ENCODE results near the gene FDXR. TPM values are rescaled to one million over a fixed set of nuclear protein-coding genes. Genes with fewer than 3 reads are reported as not detected.

The FDXR gene
- total RNA-seq, 2 donors from 2014 or later = 13.0 to 17.0 TPM

DNA sequence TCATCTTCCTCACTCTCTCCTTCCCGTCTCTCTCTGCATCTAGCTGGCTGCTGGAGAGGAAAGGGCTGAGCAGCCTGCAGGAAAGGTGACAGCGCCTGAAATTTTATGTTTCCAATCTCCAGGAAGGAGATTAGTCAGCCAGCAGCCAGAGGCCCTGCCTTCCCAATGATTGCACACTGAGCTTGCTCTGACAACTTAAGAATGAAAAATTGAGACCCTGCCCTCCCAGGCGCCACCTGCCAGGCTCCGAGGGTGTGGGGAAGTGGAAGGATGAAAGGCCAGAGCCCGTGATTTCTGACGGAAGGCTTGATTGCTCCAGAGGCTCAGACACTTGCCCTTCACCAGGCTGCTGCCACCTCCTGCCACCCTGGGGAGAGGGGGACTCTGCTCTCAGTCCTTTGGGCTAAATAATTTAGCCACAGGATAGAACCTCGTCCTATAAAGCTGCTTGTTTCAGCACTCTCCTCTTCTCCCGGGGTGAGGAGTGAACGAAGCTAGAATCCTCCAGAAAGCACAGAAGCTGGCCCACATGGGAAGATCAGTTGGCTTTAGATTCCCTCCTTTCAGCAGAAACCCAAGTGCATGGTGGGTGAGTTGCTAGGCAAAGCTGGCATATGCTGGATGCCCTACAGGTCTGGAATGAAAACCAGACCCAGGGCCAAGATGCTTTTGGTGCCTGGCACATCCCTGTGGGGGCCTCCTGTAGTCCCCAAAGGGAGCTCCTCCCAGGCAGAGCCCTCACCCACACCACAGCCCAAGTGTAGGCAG lies 46.7 kb downstream of the FDXR start:
- ATAC-seq (no peak), DNase-seq (no peak)
- intact Hi-C loops (cut with DNase I, micrococcal nuclease) = no loop called here

DNA sequence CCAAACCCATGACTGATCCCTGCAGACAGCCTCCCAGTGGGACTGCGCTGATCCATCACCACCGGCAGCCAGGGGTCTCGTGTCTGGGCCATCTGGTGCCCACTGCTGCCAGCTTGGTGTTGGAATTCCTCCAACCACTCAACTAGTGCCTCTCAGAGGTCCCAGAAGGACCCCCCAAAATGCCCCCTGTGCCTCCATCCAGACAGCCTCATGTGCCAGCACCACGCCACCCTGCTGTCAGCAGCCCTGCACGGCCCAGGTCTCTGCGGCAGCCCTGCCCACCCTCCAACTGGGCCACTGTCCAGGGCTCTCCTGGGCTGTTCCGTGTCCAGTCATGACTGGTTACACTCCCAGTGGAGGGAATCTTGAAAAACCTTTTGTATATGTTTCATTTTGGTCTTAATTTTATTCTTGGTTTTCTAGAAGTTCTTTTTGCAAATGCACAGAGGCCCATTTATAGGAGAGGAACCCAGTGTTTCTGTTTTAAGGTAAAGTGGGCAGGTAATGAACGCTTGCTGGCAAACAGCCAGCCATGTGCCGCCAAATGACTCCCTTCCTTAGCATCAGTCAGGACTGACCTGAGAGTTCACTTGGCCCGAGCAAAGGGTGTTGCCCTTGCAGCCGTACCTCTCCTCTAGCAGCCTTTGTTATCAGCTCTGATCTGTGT lies 47.7 kb downstream of the FDXR start:
- intact Hi-C loops (cut with DNase I, micrococcal nuclease) = no loop called here
- ATAC-seq = no peak
- no peak for DNase-seq

DNA sequence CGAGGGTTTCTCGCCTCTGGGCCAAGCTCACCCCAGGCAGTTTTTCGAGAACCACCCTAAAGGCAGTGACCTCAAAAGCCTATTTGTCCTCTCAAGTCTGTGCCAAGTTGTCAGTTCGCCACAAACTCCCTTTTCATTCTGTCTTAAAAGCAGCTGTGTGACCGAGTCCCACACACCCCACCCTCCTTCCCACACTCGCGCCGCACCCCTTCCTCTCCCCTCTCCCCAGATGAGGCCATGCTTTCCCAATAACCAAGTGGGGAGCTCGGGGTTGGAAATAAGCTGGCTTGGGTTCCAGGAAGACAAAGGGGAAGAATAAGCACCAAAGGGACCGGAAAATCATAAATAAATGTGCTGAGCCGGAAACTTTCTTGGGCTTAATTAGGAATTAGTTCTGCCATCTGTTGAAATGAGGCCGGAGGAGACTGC lies 49.8 kb downstream of the FDXR start:
- no peak for ATAC-seq
- intact Hi-C loops (cut with DNase I, micrococcal nuclease) = no loop called here
- no peak for DNase-seq

DNA sequence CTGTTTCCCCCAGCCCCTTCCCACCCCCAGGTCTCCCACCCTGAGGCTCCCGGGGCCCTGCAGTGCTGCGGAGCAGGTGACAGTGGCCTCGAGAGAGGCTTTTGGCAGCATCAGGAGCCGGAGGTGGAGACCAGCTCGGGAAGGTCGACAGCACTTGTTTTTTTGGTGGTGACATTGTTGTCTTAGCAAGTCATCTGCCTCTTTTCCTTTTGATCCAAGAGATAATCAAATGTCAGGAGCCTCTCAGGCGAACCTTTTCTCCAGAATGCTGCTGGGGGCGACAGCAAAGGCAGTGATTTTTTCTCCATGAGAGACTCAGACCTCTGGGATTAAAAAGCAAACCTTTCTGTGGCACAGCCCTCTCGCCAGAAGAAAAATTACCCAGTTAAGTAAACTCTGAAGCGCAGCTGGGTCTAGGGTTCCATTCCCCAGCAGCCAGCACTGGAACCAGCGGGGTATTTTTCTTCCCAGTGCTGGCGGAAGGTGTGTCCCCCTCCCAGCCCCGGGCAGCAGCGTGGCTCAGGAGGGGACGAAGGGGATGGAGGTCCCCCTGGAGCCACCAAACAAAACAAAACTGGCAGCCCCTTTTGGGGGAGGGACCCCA lies 50.4 kb downstream of the FDXR start:
- DNase-seq (no peak), ATAC-seq (no peak)
- intact Hi-C loops (cut with DNase I, micrococcal nuclease) = no loop called here

DNA sequence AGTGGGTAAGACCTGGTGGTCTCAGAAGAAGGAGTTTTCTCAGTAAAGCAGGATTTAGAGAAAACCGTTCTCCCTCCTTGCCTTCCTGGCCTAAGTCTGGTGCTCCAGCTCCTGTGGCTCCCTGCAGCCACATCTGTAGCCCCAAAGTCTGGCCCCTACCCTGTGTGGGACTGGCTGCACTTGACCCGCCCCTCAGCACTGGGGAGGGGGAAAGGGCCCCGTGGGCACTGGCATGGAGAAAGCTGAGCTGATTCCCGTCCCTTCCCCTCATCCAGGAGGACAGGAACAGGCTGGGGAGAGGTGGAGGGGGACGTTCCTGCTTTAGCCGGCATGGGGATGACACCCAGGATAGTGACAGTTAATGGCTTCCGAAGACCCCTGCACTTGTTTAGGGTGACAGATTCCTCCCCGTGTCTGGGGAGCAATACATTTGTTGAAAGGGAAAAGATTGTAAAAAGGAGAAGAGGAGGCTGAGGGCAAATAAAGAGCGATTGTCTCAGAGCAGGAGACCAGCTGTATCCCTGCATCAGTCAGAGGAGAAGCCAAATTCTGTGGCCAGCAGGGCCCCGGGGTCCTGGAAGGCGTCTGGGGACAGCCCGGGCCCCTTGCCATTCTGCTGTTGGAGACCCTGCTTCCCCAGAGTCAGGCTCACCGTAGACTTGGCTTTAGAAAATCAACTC lies 51.0 kb downstream of the FDXR start:
- no peak for ATAC-seq

DNA sequence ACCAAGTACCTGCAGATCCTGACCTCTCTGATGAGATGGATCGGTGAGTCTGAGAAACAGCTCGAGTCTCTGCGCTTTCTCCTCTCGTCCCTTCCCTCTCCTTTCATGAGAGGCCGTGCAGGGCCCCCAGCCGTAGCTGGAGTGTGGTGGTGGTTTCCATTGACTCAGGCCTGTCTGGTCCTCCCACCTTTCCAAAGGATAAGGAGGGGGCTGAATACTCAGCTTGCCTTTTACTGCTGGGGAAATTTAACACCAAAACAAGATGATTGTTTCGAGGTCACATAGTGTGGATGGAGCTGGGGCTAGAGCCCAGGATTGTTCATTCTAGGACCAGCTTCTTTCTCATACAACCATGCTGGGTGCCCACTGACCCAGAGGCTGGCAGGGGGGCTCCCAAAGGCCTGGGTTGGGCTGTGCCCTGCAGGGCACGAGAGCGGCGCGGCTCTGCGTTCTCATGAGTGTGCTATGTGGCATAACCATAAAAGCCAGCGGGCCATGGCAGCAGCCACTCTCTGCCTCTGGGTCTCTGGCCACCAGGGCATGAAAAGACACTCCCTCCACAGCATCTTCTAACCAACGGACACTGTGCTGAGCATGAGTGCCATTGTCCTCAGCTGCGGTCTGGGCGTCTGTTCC lies 52.9 kb downstream of the FDXR start:
- ATAC-seq (no peak), DNase-seq (no peak)
- intact Hi-C loops (cut with DNase I, micrococcal nuclease) = no loop called here

More for the DNA sequence above, 51.0 kb downstream of the FDXR start:
- intact Hi-C loops (cut with DNase I, micrococcal nuclease) = no loop called here
- DNase-seq = no peak

DNA sequence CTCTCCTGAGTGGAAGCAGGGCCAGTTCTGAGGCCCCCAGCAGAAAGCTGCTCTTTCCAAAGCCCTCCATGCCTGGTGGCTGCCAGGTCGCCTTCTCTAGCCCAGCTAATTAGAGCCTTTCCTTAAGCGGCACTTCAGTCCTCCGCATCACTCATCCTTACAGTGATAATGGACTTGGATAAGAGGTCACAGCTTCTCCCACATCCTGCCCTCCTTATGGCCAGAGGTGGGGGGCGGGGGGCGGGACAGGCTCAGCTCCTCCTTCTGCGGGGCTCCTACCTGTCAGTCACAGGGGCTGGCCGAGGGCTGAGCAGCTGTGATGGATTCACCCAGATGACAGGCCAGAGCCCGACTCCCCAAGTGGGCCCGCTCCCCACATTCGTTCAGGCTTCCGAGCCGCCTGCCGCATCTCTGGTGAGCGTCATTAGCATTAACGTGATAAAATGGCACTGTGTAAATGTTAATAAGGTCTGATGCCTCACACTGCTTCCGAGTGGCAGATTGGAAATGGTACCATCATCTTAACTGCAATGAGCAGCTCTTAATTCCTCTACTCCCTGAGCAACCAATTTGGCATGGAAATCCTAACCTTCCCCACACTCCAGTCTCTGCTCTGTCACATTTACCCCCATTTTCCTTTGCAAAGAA lies 54.4 kb downstream of the FDXR start:
- ATAC-seq (no peak), DNase-seq (no peak)
- intact Hi-C loops (cut with DNase I, micrococcal nuclease) = no loop called here

DNA sequence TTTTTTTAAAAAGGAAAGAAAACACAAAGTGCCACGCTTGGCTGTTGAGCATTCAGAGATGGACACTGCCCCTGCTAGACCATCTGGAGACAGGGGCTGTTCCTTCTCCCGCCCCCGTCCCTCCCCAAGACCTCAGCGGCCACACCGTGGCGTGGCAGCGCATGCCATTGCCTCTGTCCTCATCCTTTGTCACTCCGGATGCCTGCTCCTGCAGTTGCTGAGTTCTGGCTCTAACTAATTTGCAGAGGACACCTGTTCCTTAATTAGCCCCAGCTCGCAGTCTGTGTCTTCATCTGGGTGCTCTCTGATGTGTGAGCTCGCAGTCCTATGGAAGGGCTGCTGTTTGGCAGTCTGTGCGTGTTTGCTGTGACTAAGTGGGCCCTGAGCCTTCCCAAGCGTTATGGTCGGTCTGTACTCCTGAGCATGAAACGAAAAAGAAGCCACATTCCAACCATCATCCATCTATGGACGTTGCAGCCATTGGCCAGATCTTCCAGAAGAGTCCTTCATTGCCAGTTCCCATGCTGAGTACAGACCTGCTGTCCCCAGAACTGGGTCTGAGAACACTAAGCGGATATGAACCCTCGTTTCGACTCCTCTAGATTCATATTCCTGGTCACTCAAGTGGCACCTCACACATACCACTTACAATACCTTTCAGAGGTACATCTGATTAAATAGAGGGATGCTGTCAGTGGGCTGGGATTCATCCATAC lies 55.7 kb downstream of the FDXR start:
- intact Hi-C loops (cut with DNase I, micrococcal nuclease) = no loop called here
- DNase-seq (no peak), ATAC-seq (no peak)

DNA sequence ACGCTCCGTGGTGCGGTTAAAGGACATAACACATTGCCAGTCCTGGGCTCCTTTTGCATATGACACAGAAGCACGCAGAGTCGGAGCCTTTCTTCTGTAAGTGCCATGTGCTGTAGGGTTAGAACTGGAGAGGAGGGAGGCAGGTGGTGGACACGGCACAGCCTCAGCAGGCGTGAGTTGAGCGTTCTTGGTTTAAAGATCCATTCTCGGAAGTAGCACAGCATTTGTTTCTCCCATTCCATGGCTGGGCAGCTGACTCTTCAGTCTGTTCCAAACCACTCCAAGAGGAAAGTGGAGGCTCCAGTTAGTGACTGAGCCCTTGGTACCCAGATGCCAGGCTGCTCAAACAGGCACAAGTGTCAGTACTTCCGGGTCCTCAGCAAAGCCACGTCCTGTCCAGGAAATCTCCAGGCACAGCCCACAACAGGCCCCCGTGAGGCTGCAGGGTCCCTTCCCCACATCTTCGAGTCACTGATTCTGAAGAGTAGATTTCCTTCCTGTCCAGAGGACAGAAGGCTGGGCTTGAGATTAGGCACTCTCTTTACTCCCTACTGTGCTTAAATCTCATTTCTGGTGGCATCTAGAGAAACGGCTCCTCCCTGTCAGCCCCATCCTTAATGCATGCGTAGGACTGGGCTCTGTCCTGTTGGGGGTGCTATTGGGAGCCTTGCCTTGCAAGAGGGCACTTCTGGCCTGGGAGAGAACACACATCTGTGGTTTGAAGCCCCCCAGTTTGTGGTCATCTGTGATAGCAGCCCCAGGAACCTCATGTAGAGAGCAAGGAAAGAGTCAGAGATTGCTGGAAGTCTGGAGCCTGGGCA lies 57.0 kb downstream of the FDXR start:
- ATAC-seq (no peak), DNase-seq (no peak)
- intact Hi-C loops (cut with DNase I, micrococcal nuclease) = no loop called here

DNA sequence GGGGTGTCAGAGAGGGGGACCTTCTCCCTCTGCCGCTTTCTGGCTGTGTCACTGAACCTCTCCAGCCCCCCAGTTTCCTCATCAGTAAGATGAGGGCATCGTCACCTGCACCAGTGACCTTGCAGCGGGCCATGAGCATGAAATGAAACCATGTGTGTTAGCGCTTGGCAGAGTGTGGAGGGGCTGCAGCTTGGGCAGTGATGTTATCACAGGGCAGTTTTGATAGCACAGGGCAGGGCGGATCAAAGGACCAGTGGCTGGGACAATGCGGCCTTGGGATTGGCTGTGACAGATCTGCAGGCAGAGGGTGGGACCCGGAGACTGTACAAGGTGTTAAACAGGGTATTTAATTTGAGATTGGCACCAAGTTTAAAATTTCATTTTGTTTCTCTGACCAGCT lies 57.7 kb downstream of the FDXR start:
- ATAC-seq = no peak

DNA sequence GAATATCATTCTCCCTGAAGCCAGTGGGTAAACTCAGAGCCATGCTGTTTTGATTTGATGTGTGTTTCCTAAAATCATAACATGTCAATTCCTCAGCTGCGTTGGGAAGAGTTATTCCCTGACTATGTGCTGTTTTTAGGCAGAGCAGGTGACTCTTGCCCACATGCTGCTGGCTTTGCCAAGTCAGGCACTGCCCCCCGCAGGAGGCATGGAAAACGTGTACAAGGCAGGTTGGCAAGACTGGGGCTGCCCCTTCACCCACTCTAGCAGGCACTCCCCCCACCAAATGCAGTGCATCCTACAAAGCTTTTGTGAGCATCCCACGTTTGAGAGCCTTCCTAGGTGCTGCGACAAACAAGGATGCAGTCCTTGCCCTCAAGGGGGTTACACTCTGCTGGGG lies 58.3 kb downstream of the FDXR start:
- ATAC-seq = no peak
- intact Hi-C loops (cut with DNase I, micrococcal nuclease) = no loop called here
- no peak for DNase-seq

More for the DNA sequence above, 57.7 kb downstream of the FDXR start:
- DNase-seq = no peak
- intact Hi-C loops (cut with DNase I, micrococcal nuclease) = no loop called here

Other genes with a start within 250 kb of the FDXR start
- gene CD300E, start 249.3 kb downstream of the FDXR start, total RNA-seq = under 1 TPM in 1 of 2 donors, not detected in 1; 0.39 TPM
- 1 to 10 TPM in 1 of 2 donors, under 1 TPM in 1; 0.82 to 2.0 TPM for gene CD300LF, start 160.1 kb downstream of the FDXR start, total RNA-seq
- 10 to 100 TPM in 1 of 2 donors, 1 to 10 TPM in 1; 7.6 to 14.2 TPM for gene RAB37, start 135.7 kb downstream of the FDXR start, total RNA-seq
- 100 to 1,000 TPM; 186 to 256 TPM for gene NHERF1, start 124.4 kb downstream of the FDXR start, total RNA-seq
- 10 to 100 TPM; 30.7 to 42.8 TPM for gene NAT9, start 96.6 kb downstream of the FDXR start, total RNA-seq
- under 1 TPM; 0.09 to 0.45 TPM for gene GRIN2C, start 13.1 kb downstream of the FDXR start, total RNA-seq
- 1 to 10 TPM; 1.1 to 6.4 TPM for gene FADS6, start 20.6 kb upstream of the FDXR start, total RNA-seq
- gene USH1G, start 50.3 kb upstream of the FDXR start, total RNA-seq = under 1 TPM in 1 of 2 donors, not detected in 1; 0.31 TPM
- gene OTOP2, start 51.3 kb upstream of the FDXR start, total RNA-seq = 10 to 100 TPM; 52.3 to 70.3 TPM
- gene OTOP3, start 62.9 kb upstream of the FDXR start, total RNA-seq = 1 to 10 TPM; 1.4 to 2.4 TPM
- gene HID1, start 99.8 kb upstream of the FDXR start, total RNA-seq = 10 to 100 TPM; 55.4 to 69.3 TPM
- gene CDR2L, start 114.6 kb upstream of the FDXR start, total RNA-seq = 1 to 10 TPM; 3.1 to 3.2 TPM
- gene MRPL58, start 139.7 kb upstream of the FDXR start, total RNA-seq = 10 to 100 TPM; 23.6 to 30.4 TPM
- 100 to 1,000 TPM; 310 to 381 TPM for gene ATP5PD, start 174.0 kb upstream of the FDXR start, total RNA-seq
- gene KCTD2, start 174.2 kb upstream of the FDXR start, total RNA-seq = 10 to 100 TPM; 16.7 to 19.7 TPM
- 10 to 100 TPM; 26.6 to 39.6 TPM for gene SLC16A5, start 215.0 kb upstream of the FDXR start, total RNA-seq
- gene ARMC7, start 237.0 kb upstream of the FDXR start, total RNA-seq = 10 to 100 TPM; 20.3 to 29.9 TPM